ENCODE results near the gene FRMD4B.

Gene FRMD4B

GRCh38 chr3:69413551-69414207 lies 27.8 kb upstream of the FRMD4B start:
- no peak for ATAC-seq (ENCODE audit: insufficient read depth, low read depth)
- Histone ChIP-seq H4K20me1 (ENCODE audit: insufficient read depth, low read length) (no peaks in the 10 kb centered on the region), H3K79me2 (ENCODE audit: insufficient read depth, low read length) (no peaks in the 10 kb centered on the region), H3K4me2 (ENCODE audit: insufficient read depth, low read length) (no peak overlapping the region), H3K9me3 (ENCODE audit: insufficient read depth, low read length, severe bottlenecking) (no peaks in the 10 kb centered on the region), H3K4me3 (ENCODE audit: low read depth in 1 of 2, low read length in 2 of 2) (no peak overlapping the region), H3K27me3 (ENCODE audit: insufficient read depth, low read length, poor library complexity) (no peaks in the 10 kb centered on the region), H3K36me3 (ENCODE audit: insufficient read depth, low read length) (no peaks in the 10 kb centered on the region), H3K4me1 (ENCODE audit: insufficient read depth, low read length) (peaks cover 20% of the 10 kb centered on the region), H3K27ac (ENCODE audit: low read length) (no peak overlapping the region), H3K9ac (ENCODE audit: low read depth, low read length) (no peak overlapping the region), H2AFZ (ENCODE audit: low read depth, low read length) (no peak overlapping the region)
- TF ChIP-seq EZH2 (IDR thresholded peaks at IDR 0.05; ENCODE audit: borderline replicate concordance, low read depth, low read length, severe bottlenecking) (no peak), CTCF (IDR thresholded peaks at IDR 0.05; ENCODE audit: borderline replicate concordance, extremely low read depth, low read length, poor library complexity, severe bottlenecking) (no peak)
- no peak for DNase-seq

GRCh38 chr3:69411346-69411745 lies 25.5 kb upstream of the FRMD4B start:
- no peak overlapping the region for H3K4me3 ChIP-seq (ENCODE audit: low read depth in 1 of 2, low read length in 2 of 2)
- no peak overlapping the region for H3K9ac ChIP-seq (ENCODE audit: low read depth, low read length)
- H3K27ac ChIP-seq (ENCODE audit: low read length): no peak overlapping the region
- no peak for DNase-seq
- H3K27me3 ChIP-seq (ENCODE audit: insufficient read depth, low read length, poor library complexity): no peaks in the 10 kb centered on the region
- TF ChIP-seq CTCF (IDR thresholded peaks at IDR 0.05; ENCODE audit: borderline replicate concordance, extremely low read depth, low read length, poor library complexity, severe bottlenecking) (no peak), EZH2 (IDR thresholded peaks at IDR 0.05; ENCODE audit: borderline replicate concordance, low read depth, low read length, severe bottlenecking) (no peak)
- H4K20me1 ChIP-seq (ENCODE audit: insufficient read depth, low read length): no peaks in the 10 kb centered on the region
- H2AFZ ChIP-seq (ENCODE audit: low read depth, low read length): no peak overlapping the region
- no peak overlapping the region for H3K4me2 ChIP-seq (ENCODE audit: insufficient read depth, low read length)
- peaks cover 20% of the 10 kb centered on the region for H3K4me1 ChIP-seq (ENCODE audit: insufficient read depth, low read length)
- no peaks in the 10 kb centered on the region for H3K36me3 ChIP-seq (ENCODE audit: insufficient read depth, low read length)
- no peaks in the 10 kb centered on the region for H3K9me3 ChIP-seq (ENCODE audit: insufficient read depth, low read length, severe bottlenecking)
- no peaks in the 10 kb centered on the region for H3K79me2 ChIP-seq (ENCODE audit: insufficient read depth, low read length)
- no peak for ATAC-seq (ENCODE audit: insufficient read depth, low read depth)

- Histone ChIP-seq H4K20me1 (ENCODE audit: insufficient read depth, low read length) (no peaks in the 10 kb centered on the region), H3K9ac (ENCODE audit: low read depth, low read length) (no peak overlapping the region), H3K27ac (ENCODE audit: low read length) (peak overlapping the region; percentile 42), H3K27me3 (ENCODE audit: insufficient read depth, low read length, poor library complexity) (no peaks in the 10 kb centered on the region), H3K4me3 (ENCODE audit: low read depth in 1 of 2, low read length in 2 of 2) (no peak overlapping the region), H3K36me3 (ENCODE audit: insufficient read depth, low read length) (no peaks in the 10 kb centered on the region), H3K79me2 (ENCODE audit: insufficient read depth, low read length) (no peaks in the 10 kb centered on the region), H2AFZ (ENCODE audit: low read depth, low read length) (peak overlapping the region; percentile 56), H3K9me3 (ENCODE audit: insufficient read depth, low read length, severe bottlenecking) (peaks cover 3% of the 10 kb centered on the region), H3K4me2 (ENCODE audit: insufficient read depth, low read length) (peak overlapping the region; percentile 38; the same call in 1 of the 2 replicates), H3K4me1 (ENCODE audit: insufficient read depth, low read length) (peaks cover 20% of the 10 kb centered on the region)
- ATAC-seq (ENCODE audit: insufficient read depth, low read depth): peak; percentile 98
- TF ChIP-seq CTCF (IDR thresholded peaks at IDR 0.05; ENCODE audit: borderline replicate concordance, extremely low read depth, low read length, poor library complexity, severe bottlenecking) (peak; percentile 98), EZH2 (IDR thresholded peaks at IDR 0.05; ENCODE audit: borderline replicate concordance, low read depth, low read length, severe bottlenecking) (no peak)
- DNase-seq: peak; percentile 87
These were observed 24.4 kb upstream of the FRMD4B start for GRCh38 chr3:69410301-69410700.

Data from DND-41 (cell line).